Endothelial cell of umbilical vein (primary cell): ENCODE results near the gene FZD10. TPM values are rescaled to one million over a fixed set of nuclear protein-coding genes. Genes with fewer than 3 reads are reported as not detected.

Experiments used
- BruUV-seq: library from RNA; stranded (reverse); fragments of 400-500 nt; replicated peaks from 2 replicates; lab custom pipeline; 2021; lab: Mats Ljungman, UMichigan
- CTCF ChIA-PET: fragments of 300-600, 350-600 bp; sonication (Branson Sonifier 250); formaldehyde crosslinking; loops from one replicate; lab custom pipeline; 2021; ENCODE audit warnings: antibody characterized with exemption, inconsistent platforms; lab: Charles Lee
- POLR2A ChIA-PET: fragments of 300-600, 350-600 bp; sonication (Branson Sonifier 250); formaldehyde crosslinking; loops from one replicate; lab custom pipeline; 2021; ENCODE audit warnings: antibody characterized with exemption, inconsistent platforms; lab: Charles Lee
- DNase-seq: peaks from one replicate; pipeline ENCODE4 v3.0.0-alpha.2; 2011; ENCODE audit warnings: low read depth, low spot score
- FAIRE-seq: peaks from 2 replicates; lab custom pipeline; 2011; peaks lifted over from hg19 to GRCh38; lab: Jason Lieb, UNC
- H2AFZ ChIP-seq: 2 replicates; pipeline ENCODE4 v1.6.0; 2012; ENCODE audit warnings: low read depth, low read length, control low read depth, inconsistent platforms
- H3K27ac ChIP-seq: 2 replicates; pipeline ENCODE4 v1.5.1; 2011; ENCODE audit warnings: low read depth, mild to moderate bottlenecking, control low read depth, low read length, moderate library complexity; ENCODE audit not compliant: insufficient read depth
- H3K27me3 ChIP-seq, 2 experiments: 2 replicates each; pipeline versions ENCODE4 v1.6.0 to v1.6.1; 2011; ENCODE audit warnings: low read length in 2 of 2, mixed read lengths in 1 of 2; ENCODE audit not compliant: control insufficient read depth in 2 of 2, insufficient read depth in 2 of 2
- H3K36me3 ChIP-seq, 2 experiments: 2 replicates in 1 of 2; 3 replicates in 1 of 2; pipeline ENCODE4 v1.5.1; 2011; ENCODE audit warnings: low read length in 2 of 2, mild to moderate bottlenecking in 1 of 2, moderate library complexity in 1 of 2; ENCODE audit not compliant: control insufficient read depth in 2 of 2, insufficient read depth in 2 of 2; ENCODE audit errors: extremely low read depth in 1 of 2
- H3K4me1 ChIP-seq: 3 replicates; pipeline ENCODE4 v1.5.1; 2011; ENCODE audit warnings: mild to moderate bottlenecking, low read length; ENCODE audit not compliant: control insufficient read depth, insufficient read depth; ENCODE audit errors: extremely low read depth
- H3K4me2 ChIP-seq: 2 replicates; pipeline ENCODE4 v1.6.1; 2011; ENCODE audit warnings: low read length, control low read depth, mixed read lengths; ENCODE audit not compliant: insufficient read depth
- H3K4me3 ChIP-seq, 3 experiments: fragments of 200-600 bp in 1 of 3; sonication (generic), shearing (Covaris generic) in 1 of 3; replicated peaks in 1 of 3; 2 replicates each; pipeline ENCODE4 v1.5.1; 2011 to 2016; ENCODE audit warnings: control low read depth in 3 of 3, low read length in 3 of 3, mild to moderate bottlenecking in 2 of 3, inconsistent platforms in 1 of 3, low read depth in 1 of 3, moderate library complexity in 1 of 3; ENCODE audit not compliant: insufficient read depth in 1 of 3
- H3K79me2 ChIP-seq: 2 replicates; pipeline ENCODE4 v1.6.0; 2012; ENCODE audit warnings: low read length, inconsistent platforms; ENCODE audit not compliant: control insufficient read depth, insufficient read depth
- H3K9ac ChIP-seq: replicated peaks from 2 replicates; pipeline ENCODE3; 2011; ENCODE audit warnings: low read length, control low read depth; ENCODE audit not compliant: insufficient read depth; ENCODE audit errors: extremely low read depth
- H3K9me1 ChIP-seq: replicated peaks from 3 replicates; pipeline ENCODE4 v1.6.0; 2011; ENCODE audit warnings: mild to moderate bottlenecking, low read length; ENCODE audit not compliant: control insufficient read depth, insufficient read depth; ENCODE audit errors: extremely low read depth
- H3K9me3 ChIP-seq: replicated peaks from 2 replicates; pipeline ENCODE4 v1.5.1; 2012; ENCODE audit warnings: low read length, inconsistent platforms; ENCODE audit not compliant: control insufficient read depth, insufficient read depth
- H4K20me1 ChIP-seq: replicated peaks from 2 replicates; pipeline ENCODE3; 2011; ENCODE audit warnings: mild to moderate bottlenecking, low read length; ENCODE audit not compliant: control insufficient read depth, insufficient read depth; ENCODE audit errors: extremely low read depth
- CTCF ChIP-seq, 2 donors: IDR thresholded peaks; 1 replicate in 1 of 2; 2 replicates in 1 of 2; pipeline ENCODE4 v1.5.1; 2011; ENCODE audit warnings: low read length in 2 of 2, mild to moderate bottlenecking in 2 of 2, moderate library complexity in 2 of 2, control low read depth in 1 of 2, inconsistent platforms in 1 of 2, low read depth in 1 of 2; ENCODE audit not compliant: insufficient read depth in 1 of 2; ENCODE audit errors: extremely low read depth in 1 of 2
- EZH2 ChIP-seq: IDR thresholded peaks from 2 replicates; pipeline ENCODE4 v1.6.1; 2012; ENCODE audit warnings: borderline replicate concordance, low read depth, mild to moderate bottlenecking, moderate library complexity, low read length, inconsistent platforms; ENCODE audit not compliant: severe bottlenecking
- FOS ChIP-seq: IDR thresholded peaks from 2 replicates; pipeline ENCODE4 v1.6.1; 2011; ENCODE audit warnings: mild to moderate bottlenecking, low read length, moderate library complexity, borderline replicate concordance; ENCODE audit not compliant: insufficient read depth
- GATA2 ChIP-seq: IDR thresholded peaks from 2 replicates; pipeline ENCODE4 v1.7.0; 2011; ENCODE audit warnings: low read depth, mild to moderate bottlenecking, moderate library complexity, mixed read lengths, low read length; ENCODE audit not compliant: insufficient read length, insufficient read depth
- JUN ChIP-seq: IDR thresholded peaks from 2 replicates; pipeline ENCODE4 v1.6.1; 2011; ENCODE audit warnings: borderline replicate concordance, low read depth; ENCODE audit not compliant: insufficient read length, insufficient read depth
- MYC ChIP-seq: IDR thresholded peaks from one replicate; pipeline ENCODE4 v1.6.1; 2011; ENCODE audit warnings: mild to moderate bottlenecking, low read depth, low read length
- POLR2A ChIP-seq: IDR thresholded peaks from 2 replicates; pipeline ENCODE4 v1.6.1; 2012; ENCODE audit warnings: low read depth, mild to moderate bottlenecking, control low read depth, low read length
- POLR2AphosphoS5 ChIP-seq: IDR thresholded peaks from 2 replicates; pipeline ENCODE4 v1.6.1; 2012; ENCODE audit warnings: low read depth, mild to moderate bottlenecking, control low read depth, low read length, moderate library complexity; ENCODE audit not compliant: insufficient read depth
- dilution Hi-C: fragments of 300-500 bp; cut with MboI; formaldehyde crosslinking; loops from one replicate; pipeline ENCODE4 v1.15.0; 2019; ENCODE audit warnings: low sequenced_read_pairs; ENCODE audit not compliant: extremely low pct_ligation_motif_present
- intact Hi-C: fragments of 100-400 bp; cut with micrococcal nuclease; formaldehyde crosslinking; loops from one replicate; pipeline ENCODE4 v1.10.0; 2022
- polyA plus RNA-seq, 4 experiments: library from polyadenylated mRNA; depleted of rRNA in 3 of 4; stranded (reverse) in 3 of 4; unstranded in 1 of 4; fragments of >200 nt; gene quantifications; 2 replicates each; pipeline versions ENCODE4 v1.2.1 to v1.2.3, GENCODE V29; 2011 to 2012; ENCODE audit warnings: missing spikeins in 1 of 4
- total RNA-seq: library from RNA; stranded (reverse); gene quantifications from 2 replicates; pipeline ENCODE4 v1.2.3, GENCODE V29; 2021
- TF ChIP-seq, protein P1 (sequence below): IDR thresholded peaks from 2 replicates; pipeline ENCODE4 v1.6.1; 2011; ENCODE audit not compliant: insufficient read depth, insufficient read length

FZD10 gene
- total and polyA plus RNA-seq, 2 donors (not counting 3 experiments of a cell fraction or from before 2014, with no cell fraction given) = not detected

DNA sequence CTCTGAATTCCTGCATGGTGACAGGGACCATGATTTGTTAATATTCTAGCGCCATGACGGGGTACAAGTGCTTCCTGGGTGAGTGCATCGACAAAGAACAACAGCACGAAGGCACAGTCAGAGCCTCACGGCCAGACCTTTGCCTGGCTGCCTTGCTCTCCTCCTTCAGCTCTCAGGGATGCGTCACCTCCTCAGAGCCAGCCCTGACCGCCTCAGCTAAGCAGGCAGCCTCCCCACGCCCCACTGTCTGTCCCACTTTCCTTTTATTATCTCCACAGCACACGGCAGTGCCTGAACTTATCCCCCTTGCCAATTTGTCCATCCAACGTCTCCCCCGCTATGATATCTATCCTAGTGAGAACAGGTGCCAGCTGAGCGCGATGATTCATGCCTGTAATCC lies 16.5 kb upstream of the FZD10 start:
- Histone ChIP-seq H2AFZ (no peak overlapping the region), H3K79me2 (no peaks in the 10 kb centered on the region), H3K27ac (no peak overlapping the region), H3K9me1 (no peaks in the 10 kb centered on the region), H3K4me2 (no peak overlapping the region), H3K4me1 (no peaks in the 10 kb centered on the region), H3K9ac (no peak overlapping the region), H3K27me3 (no peaks in the 10 kb centered on the region), H3K9me3 (peaks cover 2% of the 10 kb centered on the region), H3K36me3 (no peaks in the 10 kb centered on the region), H3K4me3 (no peak overlapping the region), H4K20me1 (no peaks in the 10 kb centered on the region)
- DNase-seq (no peak), FAIRE-seq (no peak)
- no TSS peak for BruUV-seq
- dilution Hi-C loops (no loop called here), intact Hi-C loops (no loop called here)
- POLR2A ChIA-PET = no interaction called here
- no peak for TF ChIP-seq EZH2
- no peak for TF ChIP-seq FOS
- no peak for TF ChIP-seq POLR2A
- TF ChIP-seq MYC = no peak
- TF ChIP-seq JUN = no peak
- TF ChIP-seq, protein P1, sequence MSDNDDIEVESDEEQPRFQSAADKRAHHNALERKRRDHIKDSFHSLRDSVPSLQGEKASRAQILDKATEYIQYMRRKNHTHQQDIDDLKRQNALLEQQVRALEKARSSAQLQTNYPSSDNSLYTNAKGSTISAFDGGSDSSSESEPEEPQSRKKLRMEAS = no peak
- TF ChIP-seq CTCF (IDR thresholded peaks at IDR 0.05; ENCODE audit: extremely low read depth in 1 of 2, insufficient read depth in 1 of 2, low read depth in 1 of 2, low read length in 2 of 2) = no peak
- TF ChIP-seq POLR2AphosphoS5 = no peak
- TF ChIP-seq GATA2 = no peak
- CTCF ChIA-PET = no interaction called here
